Pancreas (tissue), 10 donors: Measurements from ENCODE around the gene PCAT7. TPM values are rescaled to one million over a fixed set of nuclear protein-coding genes. Genes with fewer than 3 reads are reported as not detected.
"Not testable (repeated sequence)": the region's sequence is repeated elsewhere in the genome, so short reads cannot be mapped to it uniquely, and the experiment has no call there.

ENCODE experiments used
- ATAC-seq, 4 donors: fragments of 200-7000 bp; cut with Tn5 transposase; one replicate each; pipeline versions ENCODE4 v1.8.0 to v1.9.1; 2020; ENCODE audit warnings: mild to moderate bottlenecking in 4 of 4, moderate library complexity in 4 of 4
- DNase-seq, 6 donors: peaks; one replicate each; pipeline ENCODE4 v3.0.0-alpha.2; 2020
- FAIRE-seq: peaks from 2 replicates; lab custom pipeline; 2012; peaks lifted over from hg19 to GRCh38; lab: Jason Lieb, UNC
- H3K27ac ChIP-seq, 4 donors: fragments of 200-600 bp; sonication (generic); 1 replicate in 3 of 4; 2 replicates in 1 of 4; pipeline versions ENCODE4 v1.5.0 to v1.8.0; 2020
- H3K27me3 ChIP-seq, 4 donors: fragments of 200-600 bp; one replicate each; pipeline ENCODE4 v1.8.0; 2021
- H3K36me3 ChIP-seq, 3 donors: fragments of 200-600 bp; sonication (generic) in 1 of 3; one replicate each; pipeline versions ENCODE4 v1.5.0 to v1.8.0; 2020 to 2021
- H3K4me1 ChIP-seq, 3 donors: fragments of 200-600 bp; one replicate each; pipeline ENCODE4 v1.8.0; 2021
- H3K4me3 ChIP-seq, 4 donors: fragments of 200-600 bp; sonication (generic) in 2 of 4; one replicate each; pipeline versions ENCODE4 v1.5.0 to v1.8.0; 2020 to 2021
- H3K9me3 ChIP-seq, 4 donors: fragments of 200-600 bp; one replicate each; pipeline ENCODE4 v1.8.0; 2021
- CTCF ChIP-seq, 4 donors: fragments of 200-600 bp; sonication (generic) in 3 of 4; IDR thresholded peaks; one replicate each; pipeline versions ENCODE4 v1.5.0 to v1.8.0; 2021; ENCODE audit warnings: antibody characterized with exemption in 4 of 4
- WGBS, 2 donors: extraction: QIAGEN DNeasy Blood & Tissue Kit; methylation state at CpG; one replicate each; pipeline ENCODE4 v1.1.7; 2013; 5-methylcytosine and 5-hydroxymethylcytosine counted together
- intact Hi-C, 3 donors: fragments of 100-400 bp; cut with DNase I; formaldehyde crosslinking; loops; one replicate each; pipeline versions ENCODE4 v1.11.1 to v1.14.2; 2022
- polyA plus RNA-seq, 2 donors: library from polyadenylated mRNA; stranded (reverse); fragments of 200-250 nt; gene quantifications; one replicate each; pipeline ENCODE4 v1.2.3, GENCODE V29; 2013
- total RNA-seq, 6 donors: library from RNA; stranded (reverse); fragmentation: NEBNext Ultra II Directional in 4 of 6; extraction: Animal tissue kit (Norgen Biotek cat#: 25700) in 4 of 6; gene quantifications; one replicate each; pipeline versions ENCODE4 v1.2.1 to v1.2.4, GENCODE V29; 2021 to 2023
- donor health status: healthy with polysubstance abuse.
- donor health status: DM: no; HTN: no; CAD: no; lungs with moderate emphysema.
- donor health status: DM: no; HTN: no; CAD: no.
- donor health status: control.
- donor health status: control.
- donor health status: Bipolar disorder and iron deficiency.
- donor health status: DM: yes; HTN: yes; CAD: no.
- donor health status: DM: no; HTN: no; CAD: no.
- donor health status: DM: no; HTN: no; CAD: no.
- donor health status: DM: yes; HTN: yes; CAD: no.

Gene PCAT7
- total and polyA plus RNA-seq, 8 donors: 0.23 to 0.52 (median 0.31) TPM

- intact Hi-C loops: no loop called here
- Histone ChIP-seq H3K9me3 (no peaks in the 10 kb centered on the region), H3K36me3 (no peaks in the 10 kb centered on the region), H3K27ac (no peak overlapping the region), H3K4me1 (peaks cover 0 to 5% (median 4%) of the 10 kb centered on the region in 3 donors), H3K27me3 (no peaks in the 10 kb centered on the region), H3K4me3 (no peak overlapping the region)
- ATAC-seq (no peak), DNase-seq (no peak), FAIRE-seq (no peak)
- no peak for TF ChIP-seq CTCF (IDR thresholded peaks at IDR 0.05)
- 92 to 96% methylated on average over 4 of the region's 4 CpGs for WGBS, 2 donors
Measured at GRCh38 chr9:94528886-94529285, 26.0 kb upstream of the PCAT7 start.

GRCh38 chr9:94533155-94533554 lies 21.7 kb upstream of the PCAT7 start:
- no peak for DNase-seq
- FAIRE-seq: no peak

GRCh38 chr9:94533601-94534000 lies 21.3 kb upstream of the PCAT7 start:
- intact Hi-C loops: no loop called here
- no peaks in the 10 kb centered on the region for H3K27me3 ChIP-seq
- H3K36me3 ChIP-seq: no peaks in the 10 kb centered on the region
- TF ChIP-seq CTCF (IDR thresholded peaks at IDR 0.05): no peak
- FAIRE-seq (no peak), DNase-seq (no peak), ATAC-seq (no peak)
- 92% methylated on average over 10 of the region's 10 CpGs for WGBS, 2 donors
- H3K27ac ChIP-seq: no peak overlapping the region
- H3K4me3 ChIP-seq: no peak overlapping the region
- H3K9me3 ChIP-seq: no peaks in the 10 kb centered on the region
- peaks cover 0 to 5% (median 4%) of the 10 kb centered on the region in 3 donors for H3K4me1 ChIP-seq

More at GRCh38 chr9:94533155-94533554, 21.7 kb upstream of the PCAT7 start:
- H3K4me1 ChIP-seq: peaks cover 0 to 5% (median 4%) of the 10 kb centered on the region in 3 donors
- intact Hi-C loops: no loop called here
- no peak for TF ChIP-seq CTCF (IDR thresholded peaks at IDR 0.05)
- H3K4me3 ChIP-seq: no peak overlapping the region
- no peak overlapping the region for H3K27ac ChIP-seq
- H3K9me3 ChIP-seq: no peaks in the 10 kb centered on the region
- WGBS, 2 donors: 27 to 42% methylated on average over 1 of the region's 1 CpG
- ATAC-seq: peak in 3 of 4 donors; percentile 41 to 76 (median 74)
- H3K36me3 ChIP-seq: no peaks in the 10 kb centered on the region
- H3K27me3 ChIP-seq: no peaks in the 10 kb centered on the region

- Histone ChIP-seq H3K27me3 (no peaks in the 10 kb centered on the region), H3K4me1 (peaks cover 0 to 5% (median 4%) of the 10 kb centered on the region in 3 donors), H3K27ac (no peak overlapping the region), H3K4me3 (no peak overlapping the region), H3K9me3 (no peaks in the 10 kb centered on the region), H3K36me3 (no peaks in the 10 kb centered on the region)
- intact Hi-C loops: no loop called here
- ATAC-seq: no peak
- 86 to 89% methylated on average over 4 of the region's 4 CpGs for WGBS, 2 donors
- no peak for DNase-seq
- no peak for FAIRE-seq
- TF ChIP-seq CTCF (IDR thresholded peaks at IDR 0.05): no peak
Measured at GRCh38 chr9:94534901-94535300, 20.0 kb upstream of the PCAT7 start.

- Histone ChIP-seq H3K4me1 (no peaks in the 10 kb centered on the region), H3K4me3 (no peak overlapping the region), H3K27me3 (no peaks in the 10 kb centered on the region), H3K36me3 (no peaks in the 10 kb centered on the region), H3K27ac (no peak overlapping the region), H3K9me3 (no peaks in the 10 kb centered on the region)
- no peak for FAIRE-seq
- 92 to 94% methylated on average over 4 of the region's 4 CpGs for WGBS, 2 donors
- intact Hi-C loops: no loop called here
- TF ChIP-seq CTCF (IDR thresholded peaks at IDR 0.05): no peak
- no peak for DNase-seq
- no peak for ATAC-seq
Measured at GRCh38 chr9:94538908-94539307, 16.0 kb upstream of the PCAT7 start.

- H3K36me3 ChIP-seq, DNase-seq, H3K9me3 ChIP-seq, intact Hi-C loops, FAIRE-seq, H3K27ac ChIP-seq, ATAC-seq, H3K4me1 ChIP-seq, H3K27me3 ChIP-seq, H3K4me3 ChIP-seq: not testable (repeated sequence)
- 85% methylated on average over 2 of the region's 5 CpGs for WGBS, 2 donors
Measured at GRCh38 chr9:94544335-94544734, 10.5 kb upstream of the PCAT7 start.
